Embryonic facial prominence (tissue), 1 donor: ENCODE data around the gene FAM177A1.
A peak's percentile ranks its signal among the peaks of the same experiment; 100 is the strongest.
"Not testable (repeated sequence)": the region's sequence is repeated elsewhere in the genome, so short reads cannot be mapped to it uniquely, and the experiment has no call there.

ENCODE experiments used
- DNase-seq: peaks from one replicate; pipeline ENCODE4 v3.0.0-alpha.2; 2016; ENCODE audit errors: extremely low spot score

FAM177A1 gene

DNA sequence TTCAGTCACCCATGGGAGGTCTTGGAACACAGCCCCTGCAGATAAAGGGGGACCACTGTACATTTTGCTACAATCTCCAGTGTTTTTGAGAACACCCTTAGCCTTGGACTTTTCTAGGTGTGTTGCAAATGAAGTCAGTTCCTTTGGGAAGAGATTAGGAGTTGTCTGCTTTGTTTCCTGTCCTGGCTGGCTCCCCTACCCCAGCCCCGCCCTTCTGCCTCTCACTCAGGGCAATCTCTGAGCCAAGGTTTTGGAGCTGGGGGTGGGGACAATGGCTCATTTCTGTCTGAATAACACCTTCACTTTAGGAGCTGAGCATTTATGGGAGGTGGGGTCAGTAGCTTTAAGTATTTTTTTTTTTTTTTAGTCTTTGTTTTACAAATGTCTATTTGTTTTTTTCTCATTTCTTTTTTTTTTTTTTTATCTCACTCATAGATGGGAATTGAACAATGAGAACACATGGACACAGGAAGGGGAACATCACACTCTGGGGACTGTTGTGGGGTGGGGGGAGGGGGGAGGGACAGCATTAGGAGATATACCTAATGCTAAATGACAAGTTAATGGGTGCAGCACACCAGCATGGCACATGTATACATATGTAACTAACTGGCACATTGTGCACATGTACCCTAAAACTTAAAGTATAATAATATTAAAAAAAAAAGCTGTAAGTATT lies 15.2 kb downstream of the FAM177A1 start:
- not testable (repeated sequence) for DNase-seq

DNA sequence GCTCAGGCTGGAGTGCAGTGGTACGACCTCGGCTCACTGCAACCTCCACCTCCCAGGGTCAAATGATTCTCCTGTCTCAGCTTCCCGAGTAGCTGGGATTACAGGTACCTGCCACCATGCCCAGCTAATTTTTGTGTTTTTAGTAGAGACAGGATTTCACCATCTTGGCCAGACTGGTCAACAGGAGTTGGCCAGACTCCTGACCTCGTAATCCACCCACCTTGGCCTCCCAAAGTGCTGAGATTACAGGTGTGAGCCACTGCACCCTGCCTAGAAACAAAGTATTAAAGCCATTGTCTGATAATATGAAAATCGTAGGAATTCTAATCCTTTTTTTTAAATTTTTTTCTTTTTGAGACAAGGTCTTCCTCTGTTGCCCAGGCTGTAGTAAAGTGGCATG lies 19.7 kb downstream of the FAM177A1 start:
- DNase-seq, result not testable (repeated sequence)

DNA sequence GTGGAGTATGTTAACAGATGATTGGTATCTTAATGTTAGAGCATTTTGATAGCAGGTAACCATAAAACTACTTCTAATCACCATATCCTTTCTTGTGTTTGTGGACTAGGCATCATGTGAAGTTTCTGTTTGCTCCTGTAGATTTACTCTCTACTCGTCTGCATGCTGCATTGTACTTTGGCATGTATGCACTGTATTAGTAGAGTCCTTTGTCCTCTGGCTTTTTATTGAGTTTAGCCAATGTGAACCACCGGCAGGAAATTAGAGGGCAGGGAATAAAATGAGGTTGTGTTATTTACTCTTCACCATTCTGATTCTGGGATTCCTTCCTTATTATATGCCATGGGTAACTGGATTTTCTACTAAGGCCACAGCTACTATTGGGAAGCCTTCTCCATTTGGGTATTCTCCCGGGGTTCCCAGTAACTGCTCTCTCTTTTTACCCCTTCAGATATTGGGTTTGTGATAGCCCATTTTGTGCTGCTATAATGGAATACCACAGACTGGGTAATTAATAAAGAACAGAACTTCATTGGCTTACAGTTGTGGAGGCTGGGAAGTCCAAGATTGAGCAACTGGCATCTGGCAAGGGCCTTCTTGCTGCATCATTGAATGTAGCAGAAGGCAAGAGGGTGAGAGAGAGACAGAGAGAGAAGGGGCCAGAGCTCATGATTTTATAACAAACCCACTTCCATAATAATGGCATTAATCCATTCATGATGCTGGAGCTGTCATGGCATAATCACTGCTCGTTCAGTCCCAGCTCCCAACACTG lies 22.4 kb downstream of the FAM177A1 start:
- no peak for DNase-seq

DNA sequence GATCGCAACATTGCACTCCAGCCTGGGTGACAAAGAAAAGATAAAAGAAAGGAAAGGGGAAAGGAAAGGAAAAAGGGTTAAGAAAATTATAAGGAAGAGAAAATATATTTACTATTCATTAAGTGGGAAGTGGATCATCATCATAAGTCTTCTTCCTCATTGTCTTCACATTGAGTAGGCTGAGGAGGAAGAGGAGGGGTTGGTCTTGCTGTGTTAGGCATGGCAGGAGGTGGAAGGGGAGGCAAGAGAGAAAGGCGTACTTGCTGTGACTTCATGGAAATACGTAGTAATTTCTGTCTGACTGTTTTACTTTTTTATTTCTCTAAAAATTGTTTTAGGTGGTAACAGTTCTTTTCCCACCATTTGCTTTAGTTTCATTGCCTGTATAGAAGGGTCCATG lies 26.2 kb downstream of the FAM177A1 start:
- no peak for DNase-seq

DNA sequence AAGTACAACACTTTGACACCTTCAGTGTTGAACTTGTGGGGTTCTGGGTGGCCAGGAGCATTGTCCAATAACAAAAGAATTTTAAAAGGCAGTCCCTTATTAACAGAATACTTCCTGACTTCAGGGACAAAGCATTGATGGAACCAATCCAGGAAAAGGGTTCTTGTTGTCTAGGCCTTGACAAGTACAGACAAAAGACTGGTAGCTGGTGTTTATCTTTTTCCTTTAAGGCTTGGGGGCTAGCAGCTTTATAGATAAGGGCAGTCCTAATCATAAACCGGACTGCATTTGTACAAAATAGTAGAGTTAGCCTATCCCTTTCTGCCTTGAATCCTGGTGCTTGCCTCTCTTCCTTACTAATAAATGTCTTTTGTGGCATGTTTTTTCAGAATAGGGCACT lies 27.4 kb downstream of the FAM177A1 start:
- DNase-seq, result no peak

DNA sequence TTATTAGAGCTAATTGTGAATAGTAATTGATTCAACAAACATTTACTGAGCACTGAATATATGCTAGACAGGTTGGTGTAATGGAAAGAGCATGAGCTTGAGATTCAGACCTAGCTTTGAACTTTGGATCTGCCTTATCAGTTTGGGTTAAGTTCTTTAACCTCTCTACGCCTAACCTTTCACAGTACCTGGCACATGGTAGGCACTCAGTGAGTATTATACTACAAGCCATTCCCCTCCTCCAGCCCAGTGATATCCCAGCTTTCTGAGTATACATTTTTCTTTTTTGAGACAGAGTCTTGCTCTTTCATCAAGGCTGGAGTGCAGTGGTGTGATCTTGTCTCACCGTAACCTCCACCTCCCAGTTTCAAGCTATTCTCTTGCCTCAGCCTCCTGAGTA lies 32.0 kb downstream of the FAM177A1 start:
- no peak for DNase-seq

DNA sequence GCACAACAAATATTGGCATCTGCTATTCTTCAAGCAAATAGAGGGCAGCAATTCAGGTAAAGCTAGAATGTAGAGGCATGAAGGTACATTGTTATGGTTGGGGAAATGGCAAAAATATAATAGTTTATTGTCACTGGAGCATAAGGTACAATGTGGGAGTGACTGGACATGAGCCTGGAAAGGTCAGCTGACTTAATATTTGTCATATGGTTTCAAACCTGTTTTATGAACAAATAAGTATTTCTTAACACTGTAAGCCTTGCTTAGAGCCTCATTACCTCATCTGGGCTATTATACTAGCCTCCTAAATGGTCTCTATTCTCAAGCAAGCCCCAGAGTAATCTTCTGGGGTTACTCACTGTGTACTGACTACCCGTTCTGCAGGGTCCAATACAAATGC lies 33.7 kb downstream of the FAM177A1 start:
- DNase-seq, result no peak

DNA sequence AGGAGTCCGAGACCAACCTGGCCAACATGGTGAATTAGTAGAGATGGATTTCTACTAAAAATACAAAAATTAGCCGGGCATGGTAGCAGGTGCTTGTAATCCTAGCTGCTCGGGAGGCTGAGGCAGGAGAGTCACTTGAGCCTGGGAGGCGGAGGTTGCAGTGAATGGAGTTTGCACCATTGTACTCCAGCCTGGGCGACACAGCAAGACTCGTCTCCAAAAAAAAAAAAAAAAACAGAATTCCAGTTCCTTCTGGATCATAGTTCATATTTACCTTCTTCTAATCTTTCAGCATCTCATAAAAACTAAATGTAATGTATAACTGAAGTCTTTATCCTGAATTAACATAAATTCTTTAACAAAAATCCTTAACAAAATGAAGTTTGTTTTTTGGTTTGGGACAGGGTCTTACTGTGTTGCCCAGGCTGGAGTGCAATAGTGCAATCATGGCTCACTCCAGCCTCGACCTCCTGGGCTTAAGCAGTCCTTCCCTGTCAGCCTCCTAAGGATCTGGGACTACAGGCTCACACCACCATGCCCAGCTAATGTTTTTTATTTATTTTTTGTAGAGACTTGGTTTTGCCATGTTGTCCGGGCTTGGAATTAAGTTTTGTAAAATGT lies 37.6 kb downstream of the FAM177A1 start:
- no peak for DNase-seq

DNA sequence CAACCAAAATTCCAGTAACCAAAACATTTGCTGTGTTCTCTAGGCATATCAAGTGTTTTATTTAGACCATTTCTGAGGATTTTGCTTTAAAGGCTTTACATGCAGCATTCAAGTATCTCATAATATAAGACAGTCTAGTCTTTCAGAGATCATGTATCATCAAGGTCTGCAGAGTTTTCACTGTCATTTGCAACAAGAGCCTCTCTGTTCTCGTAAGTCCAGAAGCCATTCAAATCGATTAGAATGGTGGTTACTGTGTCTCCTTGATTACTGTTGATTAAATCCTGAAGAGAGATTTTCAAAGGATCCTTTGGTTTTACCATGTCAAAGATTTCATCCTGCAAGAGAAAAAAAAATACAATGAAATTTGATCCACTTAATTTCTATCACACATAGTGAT lies 39.4 kb downstream of the FAM177A1 start:
- no peak for DNase-seq

GRCh38 chr14:35088514-35088913 lies 42.4 kb downstream of the FAM177A1 start:
- no peak for DNase-seq

DNA sequence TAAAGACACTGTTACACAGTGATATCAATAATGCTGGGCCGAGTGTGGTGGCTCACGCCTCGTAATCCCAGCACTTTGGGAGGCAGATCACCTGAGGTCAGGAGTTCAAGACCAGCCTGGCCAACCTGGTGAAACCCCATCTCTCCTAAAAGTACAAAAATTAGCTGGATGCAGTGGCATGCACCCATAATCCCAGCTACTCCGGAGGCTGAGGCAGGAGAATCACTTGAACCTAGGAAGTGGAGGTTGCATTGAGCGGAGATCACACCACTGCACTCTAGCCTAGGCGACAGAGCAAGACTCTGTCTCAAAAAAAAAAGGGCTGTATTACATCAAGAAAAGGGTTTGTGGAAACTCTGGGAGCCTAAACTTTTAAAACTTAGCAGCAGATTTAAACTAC lies 48.6 kb downstream of the FAM177A1 start:
- not testable (repeated sequence) for DNase-seq

DNA sequence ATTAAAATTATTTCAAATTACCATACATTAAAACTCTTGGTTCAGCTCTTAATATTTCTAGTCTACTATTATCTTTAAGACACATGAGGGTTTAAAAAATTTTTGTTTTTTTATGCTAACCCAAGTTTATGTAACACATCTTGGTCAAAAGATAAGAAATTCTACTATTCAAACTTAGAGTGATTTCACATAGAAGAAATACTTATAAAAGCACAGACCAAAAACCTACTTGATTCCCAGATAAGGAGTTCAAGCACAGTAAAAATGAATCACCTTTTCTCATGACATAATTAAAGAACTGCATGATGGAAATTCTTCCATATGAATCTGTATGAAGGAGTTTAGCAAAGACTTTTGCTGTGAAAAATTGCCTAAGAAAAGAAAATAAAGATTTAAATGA lies 61.8 kb downstream of the FAM177A1 start:
- DNase-seq, result no peak

DNA sequence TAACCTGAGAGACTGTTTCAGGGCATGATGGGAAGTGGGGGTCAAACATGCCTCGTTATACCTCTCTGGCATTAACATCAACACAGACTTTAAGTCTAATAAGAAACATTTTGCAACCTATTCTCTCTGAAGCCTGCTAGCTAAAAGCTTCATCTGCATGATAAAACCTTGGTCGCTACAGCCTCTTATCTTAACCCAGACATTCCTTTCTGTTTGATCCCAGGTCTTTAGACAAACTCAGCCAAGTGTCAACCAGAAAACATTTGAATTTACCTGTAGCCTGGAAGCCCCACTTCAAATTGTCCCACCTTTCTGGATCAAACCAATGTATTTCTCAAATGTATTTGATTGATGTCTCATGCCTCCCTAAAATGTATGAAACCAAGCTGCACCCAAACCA lies 66.6 kb downstream of the FAM177A1 start:
- no peak for DNase-seq

- no peak for DNase-seq
Measured at GRCh38 chr14:35113308-35113950, 67.4 kb downstream of the FAM177A1 start.

- DNase-seq, result no peak
Measured at GRCh38 chr14:35114036-35114435, 68.0 kb downstream of the FAM177A1 start.

DNA sequence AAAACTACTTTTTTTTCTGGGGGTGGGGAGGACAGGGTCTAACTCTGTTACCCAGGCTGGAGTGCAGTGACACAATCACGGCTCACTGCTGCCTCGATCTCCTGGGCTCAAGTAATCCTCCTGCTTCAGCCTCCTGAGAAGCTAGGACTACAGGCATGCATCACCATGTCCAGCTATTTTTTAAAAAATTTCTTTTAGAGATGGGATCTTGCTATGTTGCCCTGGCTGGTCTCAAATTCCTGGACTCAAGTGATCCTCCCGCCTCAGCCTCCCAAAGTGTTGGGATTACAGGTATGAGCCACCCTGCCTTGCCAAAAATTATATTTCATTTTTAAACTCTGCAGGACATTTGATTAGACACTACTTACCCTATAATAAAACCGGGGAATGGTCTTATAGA lies 70.2 kb downstream of the FAM177A1 start:
- no peak for DNase-seq

GRCh38 chr14:35117112-35117511 lies 71.0 kb downstream of the FAM177A1 start:
- DNase-seq, result no peak

GRCh38 chr14:35121026-35121886 lies 75.2 kb downstream of the FAM177A1 start:
- DNase-seq, result no peak

- peak; percentile 88 for DNase-seq
Measured at GRCh38 chr14:35121887-35122695, 76.0 kb downstream of the FAM177A1 start, which contains the start of the genes PPP2R3C and PRORP. PPP2R3C (minus strand) TSS chr14:35121990; CDS start chr14:35121959, 31 bp downstream. PRORP (plus strand) TSS chr14:35122552; CDS start chr14:35123246, 694 bp downstream.

DNA sequence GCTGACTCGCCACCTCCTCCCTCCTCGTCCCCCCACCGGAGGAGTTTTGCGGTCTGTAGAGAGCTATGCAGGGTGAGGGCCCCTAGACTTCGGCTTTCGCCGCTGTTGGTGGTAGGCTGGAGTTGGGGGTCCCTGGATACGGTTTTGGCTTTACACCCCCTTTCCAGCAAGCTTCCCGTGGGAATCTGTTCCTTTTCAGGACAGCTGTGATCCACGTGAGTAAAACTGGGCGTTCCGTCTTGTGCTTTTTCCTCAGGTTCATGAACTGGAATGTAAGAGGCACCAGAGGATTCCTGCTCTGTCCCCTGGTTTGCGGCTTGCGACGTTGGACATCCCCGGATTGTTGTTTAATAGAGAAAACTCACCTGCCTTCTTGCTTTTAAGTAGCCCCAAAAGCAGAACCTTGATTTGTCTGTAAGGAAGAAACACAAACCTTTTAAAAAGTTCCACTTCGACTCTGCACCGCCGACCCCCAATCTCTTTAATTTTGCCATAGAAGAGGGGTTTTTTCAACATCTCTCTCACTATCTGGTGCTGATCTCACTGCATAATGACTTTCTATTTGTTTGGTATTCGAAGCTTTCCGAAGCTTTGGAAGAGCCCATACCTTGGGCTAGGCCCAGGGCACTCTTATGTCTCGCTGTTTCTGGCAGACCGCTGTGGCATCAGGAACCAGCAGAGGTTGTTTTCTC lies 76.8 kb downstream of the FAM177A1 start:
- DNase-seq, result no peak
